ENCODE measurements around the gene GBP5. TPM values are rescaled to one million over a fixed set of nuclear protein-coding genes. Genes with fewer than 3 reads are reported as not detected.

Gene GBP5
- total and polyA plus RNA-seq, 2 of the 4 experiments (the other 2 are of a cell fraction): not detected

DNA sequence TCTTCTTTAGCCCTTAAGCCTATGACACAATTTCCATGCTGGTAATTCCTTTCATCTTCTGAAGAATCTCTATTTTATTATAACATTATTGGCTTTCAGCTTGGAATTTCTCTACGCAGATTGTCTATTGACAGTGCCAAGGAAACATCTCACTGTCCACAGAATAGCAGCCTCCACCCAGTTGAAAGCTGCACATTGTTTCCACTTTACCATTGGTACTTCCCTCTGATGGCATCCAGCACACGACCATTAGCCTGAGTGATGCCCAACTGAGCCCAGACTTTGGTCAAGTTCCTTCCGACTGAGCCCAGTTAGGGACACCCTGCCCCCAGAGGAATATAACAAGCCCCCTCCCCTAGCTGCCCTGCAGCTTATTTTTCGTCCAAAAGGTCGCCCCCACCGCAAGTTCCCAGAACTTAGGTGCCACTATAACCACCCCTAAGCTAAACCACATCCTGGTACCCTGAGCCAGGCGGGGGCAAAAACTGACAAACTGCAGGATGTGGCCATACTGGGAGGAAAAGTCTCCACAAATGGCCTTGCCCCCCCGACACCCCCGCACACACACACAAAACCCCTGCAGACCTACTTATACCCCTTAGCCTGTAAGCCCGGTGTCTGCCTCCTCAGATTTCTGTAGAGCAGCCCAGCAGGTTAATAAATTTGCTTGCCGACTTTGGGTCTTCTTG lies 13.2 kb downstream of the GBP5 start:
- Histone ChIP-seq H2AFZ (replicated peaks; ENCODE audit: low read length, poor library complexity) (no peak overlapping the region), H3K27me3 (ENCODE audit: control insufficient read depth, insufficient read depth, low read length) (no peaks in the 10 kb centered on the region), H3K18ac (ENCODE audit: low read depth, low read length) (no peak overlapping the region), H3K14ac (replicated peaks; ENCODE audit: low read depth, low read length) (no peak overlapping the region), H3K4me3 (ENCODE audit: insufficient read depth, low read depth, low read length) (no peak overlapping the region), H3K23ac (ENCODE audit: low read depth, low read length) (no peak overlapping the region), H2AK5ac (ENCODE audit: low read depth, low read length) (no peak overlapping the region), H3K79me1 (ENCODE audit: low read depth in 1 of 2, low read length in 2 of 2) (no peaks in the 10 kb centered on the region), H2AK9ac (replicated peaks; ENCODE audit: low read depth, low read length, poor library complexity) (no peak overlapping the region), H3K9me3 (ENCODE audit: control insufficient read depth, insufficient read depth, low read length) (no peaks in the 10 kb centered on the region), H4K20me1 (ENCODE audit: insufficient read depth, low read length) (no peaks in the 10 kb centered on the region), H2BK15ac (ENCODE audit: low read depth, low read length) (no peak overlapping the region), H3K27ac (ENCODE audit: insufficient read depth, low read length) (no peak overlapping the region), H3K4me1 (ENCODE audit: control insufficient read depth, insufficient read depth, low read length) (no peaks in the 10 kb centered on the region), H3K9ac (ENCODE audit: low read depth, low read length) (no peak overlapping the region), H3K4me2 (ENCODE audit: low read depth, low read length) (no peak overlapping the region), H3K36me3 (ENCODE audit: control insufficient read depth, insufficient read depth, low read length) (no peaks in the 10 kb centered on the region), H2BK120ac (ENCODE audit: low read depth, low read length) (no peak overlapping the region), H3K56ac (ENCODE audit: extremely low read depth, insufficient read depth, low read length) (no peak overlapping the region), H3K9me1 (ENCODE audit: insufficient read depth, low read length) (no peaks in the 10 kb centered on the region), H4K8ac (ENCODE audit: low read depth in 2 of 2, low read length in 2 of 2) (no peak overlapping the region), H3K4ac (ENCODE audit: low read depth, low read length) (no peak overlapping the region), H2BK5ac (ENCODE audit: low read depth, low read length, poor library complexity, severe bottlenecking) (no peak overlapping the region), H4K5ac (ENCODE audit: low read depth, low read length) (no peak overlapping the region), H4K91ac (ENCODE audit: insufficient read depth, low read depth, low read length) (no peak overlapping the region), H2BK20ac (ENCODE audit: low read depth, low read length) (no peak overlapping the region)
- DNase-seq (no peak), ATAC-seq (ENCODE audit: low read depth) (no peak)
- 42% methylated on average over 4 of the region's 11 CpGs; no CpG with 5 or more reads in 1 of the 2 experiments for WGBS, 2 experiments (ENCODE audit: extremely low coverage in 2 of 2, insufficient read length in 1 of 2)
- POLR2A ChIA-PET (ENCODE audit: unreplicated experiment): no interaction called here
- no peak for TF ChIP-seq MXI1 (IDR thresholded peaks at IDR 0.05; ENCODE audit: borderline replicate concordance, low read depth, low read length)
- no peak for TF ChIP-seq CEBPB (IDR thresholded peaks at IDR 0.05; ENCODE audit: low read depth, low read length)
- TF ChIP-seq CTCF (conservative IDR thresholded peaks at IDR 0.05; ENCODE audit: low read depth, low read length): no peak
- TF ChIP-seq MAFK (IDR thresholded peaks at IDR 0.05; ENCODE audit: low read depth, low read length): no peak
- no peak for TF ChIP-seq RAD21 (IDR thresholded peaks at IDR 0.05; ENCODE audit: low read length)
- TF ChIP-seq NFE2L2 (IDR thresholded peaks at IDR 0.05; ENCODE audit: low read depth, low read length): no peak
- TF ChIP-seq CHD1 (IDR thresholded peaks at IDR 0.05; ENCODE audit: low read depth, low read length): no peak
- TF ChIP-seq RFX5 (IDR thresholded peaks at IDR 0.05; ENCODE audit: low read depth, low read length): no peak
- TF ChIP-seq, protein P1, sequence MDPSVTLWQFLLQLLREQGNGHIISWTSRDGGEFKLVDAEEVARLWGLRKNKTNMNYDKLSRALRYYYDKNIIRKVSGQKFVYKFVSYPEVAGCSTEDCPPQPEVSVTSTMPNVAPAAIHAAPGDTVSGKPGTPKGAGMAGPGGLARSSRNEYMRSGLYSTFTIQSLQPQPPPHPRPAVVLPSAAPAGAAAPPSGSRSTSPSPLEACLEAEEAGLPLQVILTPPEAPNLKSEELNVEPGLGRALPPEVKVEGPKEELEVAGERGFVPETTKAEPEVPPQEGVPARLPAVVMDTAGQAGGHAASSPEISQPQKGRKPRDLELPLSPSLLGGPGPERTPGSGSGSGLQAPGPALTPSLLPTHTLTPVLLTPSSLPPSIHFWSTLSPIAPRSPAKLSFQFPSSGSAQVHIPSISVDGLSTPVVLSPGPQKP (IDR thresholded peaks at IDR 0.05; ENCODE audit: borderline replicate concordance, low read depth, low read length): no peak
- dilution Hi-C loops (cut with HindIII; ENCODE audit: low sequenced_read_pairs, unreplicated experiment) (no loop called here), intact Hi-C loops (cut with micrococcal nuclease) (no loop called here), in situ Hi-C loops (cut with MboI; ENCODE audit: low sequenced_read_pairs) (no loop called here)
- BruUV-seq (replicated peaks): no TSS peak
- CTCF ChIA-PET: no interaction called here

All from IMR-90 (cell line).